NK-92 treated with Interleukin-12 subunit alpha and Interleukin-12 subunit beta, amount 100 ng/mL, for 24 hours (cell line): Measurements from ENCODE around the gene RNF166.
"Not testable (repeated sequence)": the region's sequence is repeated elsewhere in the genome, so short reads cannot be mapped to it uniquely, and the experiment has no call there.

ENCODE experiments used
- DNase-seq: peaks from one replicate; lab custom pipeline; 2025; lab: John Stamatoyannopoulos, UW

The RNF166 gene

GRCh38 chr16:88673716-88674379, 32.4 kb downstream of the RNF166 start:
- no peak for DNase-seq

DNA sequence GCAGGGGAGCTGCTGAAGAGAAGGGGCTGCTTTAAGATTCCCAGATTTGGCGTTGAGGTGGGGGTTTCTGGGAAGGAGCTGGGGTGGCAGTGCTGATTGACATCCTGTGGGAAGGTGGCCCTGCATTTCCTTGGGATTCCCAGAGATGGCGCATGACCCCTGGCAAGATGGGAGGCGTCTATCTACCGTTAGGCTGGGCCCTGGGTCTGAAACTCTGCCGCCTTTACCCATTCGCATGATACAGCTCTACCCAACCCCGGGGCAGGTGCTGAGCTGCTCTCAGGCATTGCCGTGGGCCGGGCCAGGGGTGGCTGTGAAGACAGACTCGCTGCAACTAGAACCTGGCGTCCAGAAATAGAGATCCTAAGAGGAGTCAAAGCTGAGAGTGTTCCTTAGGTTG, 33.4 kb downstream of the RNF166 start:
- DNase-seq = no peak

DNA sequence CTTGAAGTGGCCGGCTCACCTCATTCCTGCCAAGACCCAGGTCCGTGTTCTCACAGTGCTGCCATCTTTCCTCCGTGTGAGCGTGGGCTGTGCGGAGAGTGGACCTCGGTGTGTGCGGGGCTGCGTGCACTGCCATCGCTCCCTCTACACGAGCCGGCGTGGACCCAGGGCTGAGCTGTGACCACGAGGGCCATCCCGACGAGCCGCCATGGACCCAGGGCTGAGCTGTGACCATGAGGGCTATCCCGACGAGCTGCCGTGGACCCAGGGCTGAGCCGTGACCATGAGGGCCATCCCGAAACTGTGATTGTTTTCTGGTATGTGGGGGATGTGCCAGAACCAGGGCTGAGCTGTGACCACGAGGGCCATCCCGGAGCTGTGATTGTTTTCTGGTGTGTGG, 34.4 kb downstream of the RNF166 start:
- DNase-seq = no peak

GRCh38 chr16:88669980-88670379, 36.2 kb downstream of the RNF166 start:
- no peak for DNase-seq

DNA sequence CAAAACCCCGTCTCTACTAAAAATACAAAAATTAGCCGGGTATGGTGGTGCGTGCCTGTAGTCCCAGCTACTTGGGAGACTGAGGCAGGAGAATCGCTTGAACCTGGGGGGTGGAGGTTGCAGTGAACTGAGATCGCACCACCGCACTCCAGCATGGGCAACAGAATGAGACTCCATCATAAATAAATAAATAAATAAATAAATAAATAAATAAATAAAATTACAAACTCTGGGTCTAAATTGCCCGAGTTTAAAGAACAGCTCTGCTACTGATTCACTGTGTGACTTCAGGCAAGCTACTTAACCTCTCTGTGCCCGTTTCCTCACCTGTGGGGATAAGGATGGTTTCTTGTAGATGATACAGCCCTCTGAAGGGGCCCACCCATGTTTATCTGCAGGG, 36.7 kb downstream of the RNF166 start:
- not testable (repeated sequence) for DNase-seq

- DNase-seq = no peak
Observed at GRCh38 chr16:88667461-88667860, 38.7 kb downstream of the RNF166 start.

DNA sequence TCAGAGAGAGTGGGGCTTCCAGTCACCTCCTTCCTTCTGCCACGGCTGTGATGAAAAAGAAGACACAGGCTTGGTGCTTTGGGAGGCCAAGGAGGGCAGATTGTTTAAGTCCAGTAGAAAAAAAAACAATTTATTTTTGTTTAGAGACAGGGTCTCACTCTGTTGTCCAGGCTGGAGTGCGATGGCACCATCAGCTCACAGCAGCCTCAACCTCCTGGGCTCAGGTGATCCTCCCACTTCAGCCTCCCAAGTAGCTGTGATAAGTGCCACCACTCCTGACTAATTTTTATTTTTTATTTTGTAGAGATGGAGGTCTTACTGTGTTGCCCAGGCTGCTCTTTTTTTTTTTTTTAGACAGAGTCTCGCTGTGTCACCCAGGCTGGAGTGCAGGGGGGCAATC, 40.6 kb downstream of the RNF166 start:
- DNase-seq = no peak

DNA sequence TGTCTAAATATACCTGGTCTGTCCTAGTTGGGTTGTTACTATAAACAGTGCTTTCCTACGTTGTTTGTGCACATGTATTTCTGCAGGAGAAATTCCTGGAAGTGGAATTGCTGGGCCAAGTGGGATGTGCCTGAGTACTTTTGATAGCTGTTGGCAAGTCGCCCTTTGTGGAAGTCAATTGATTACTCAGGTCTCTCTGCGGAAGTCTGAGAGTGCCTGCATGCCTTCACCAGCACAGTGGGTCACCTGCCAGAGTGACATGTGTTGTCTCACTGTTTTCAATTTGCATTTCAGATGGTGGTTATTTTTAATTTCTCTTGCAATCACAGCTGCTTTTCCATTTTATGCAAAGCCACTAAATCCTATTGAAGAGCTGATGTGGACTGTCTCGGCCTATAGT, 41.1 kb downstream of the RNF166 start:
- no peak for DNase-seq

DNA sequence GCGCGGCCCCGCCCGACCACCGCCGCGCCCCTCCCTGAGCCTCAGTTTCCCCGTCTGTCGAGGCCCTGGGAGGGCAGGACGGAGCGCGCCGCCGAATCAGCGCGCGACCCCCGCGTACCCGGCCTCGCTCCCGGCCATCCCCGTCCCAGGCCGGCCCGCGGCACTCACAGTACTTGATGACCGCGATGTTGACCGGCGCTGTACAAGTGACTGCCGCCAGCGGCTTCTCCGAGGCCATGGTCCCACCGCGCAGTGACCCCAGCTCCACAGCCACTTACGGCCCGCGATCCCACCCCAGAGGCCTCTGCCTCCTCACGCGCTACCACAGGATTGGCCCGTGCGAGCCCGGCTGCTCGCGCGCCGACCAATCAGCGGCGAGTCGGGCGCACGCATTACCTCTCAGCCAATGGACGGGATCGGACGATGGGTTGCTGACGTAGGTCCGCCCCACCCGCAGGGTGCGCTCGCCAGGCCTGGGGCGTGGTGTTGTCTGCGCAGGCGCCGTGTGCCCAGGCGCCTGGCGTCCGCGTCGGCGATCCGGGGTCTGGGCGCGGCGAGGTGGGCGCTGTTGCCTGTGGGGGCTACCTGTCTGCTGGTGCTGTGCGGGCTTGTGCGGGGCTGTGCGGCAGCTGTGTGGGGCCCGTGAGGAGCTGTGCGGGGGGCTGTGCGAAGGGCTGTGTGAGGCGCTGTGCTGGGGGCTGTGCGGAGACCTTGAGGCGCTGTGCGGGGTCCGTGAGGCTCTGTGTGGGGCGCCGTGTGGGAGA, 43.2 kb downstream of the RNF166 start, which contains the start of gene MVD:
TSS of gene MVD (minus strand) at position 249 of the 764 bp plus-strand sequence. CDS start at position 238, 11 bp downstream.
- DNase-seq = peak; percentile 91

DNA sequence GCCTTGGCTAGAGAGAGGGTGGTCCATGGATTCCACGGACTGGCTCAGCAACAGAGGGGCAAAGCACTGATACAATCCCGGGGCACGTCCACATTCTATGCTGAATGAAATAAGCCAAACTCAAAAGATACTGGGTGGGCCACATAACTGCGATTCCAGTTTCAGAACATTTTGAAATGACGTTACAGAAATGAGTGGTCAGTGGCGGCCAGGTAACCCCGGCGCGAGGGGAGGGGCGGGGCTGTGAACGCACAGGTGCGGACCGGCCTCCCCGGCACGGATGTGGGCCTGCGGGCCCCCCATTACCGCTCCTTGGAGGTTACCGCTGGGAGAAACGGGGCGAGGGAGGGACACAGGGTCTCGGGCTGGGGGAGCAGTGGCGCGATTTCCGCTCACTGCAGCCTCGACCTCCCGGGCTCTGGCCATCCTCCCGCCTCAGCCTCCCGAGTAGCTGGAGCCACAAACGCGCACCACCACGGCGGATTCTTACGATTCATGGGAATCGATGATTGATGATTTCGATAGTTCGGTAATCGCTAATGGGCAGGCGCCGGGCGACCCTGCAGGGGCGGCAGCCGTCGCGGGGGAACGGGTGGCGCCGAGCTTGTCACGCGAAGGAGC, 43.9 kb downstream of the RNF166 start:
- DNase-seq = no peak

DNA sequence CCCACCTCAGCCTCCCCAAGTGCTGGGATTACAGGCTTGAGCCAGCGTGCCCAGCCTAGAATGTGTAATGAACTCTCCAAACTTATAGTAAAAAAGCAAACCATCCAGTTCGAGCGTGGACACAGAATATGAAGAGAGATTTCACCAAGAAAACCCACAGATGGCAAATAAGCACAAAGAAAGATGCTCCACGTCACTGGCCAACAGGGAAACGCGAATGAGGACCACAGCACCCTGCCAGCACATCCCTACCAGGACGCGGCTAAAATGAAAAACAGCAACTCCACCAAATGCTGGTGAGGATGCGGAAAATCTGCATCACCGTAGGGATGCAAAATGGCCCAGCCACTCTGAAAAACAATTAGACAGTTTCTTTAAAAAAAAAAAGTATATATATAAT, 44.7 kb downstream of the RNF166 start:
- no peak for DNase-seq

DNA sequence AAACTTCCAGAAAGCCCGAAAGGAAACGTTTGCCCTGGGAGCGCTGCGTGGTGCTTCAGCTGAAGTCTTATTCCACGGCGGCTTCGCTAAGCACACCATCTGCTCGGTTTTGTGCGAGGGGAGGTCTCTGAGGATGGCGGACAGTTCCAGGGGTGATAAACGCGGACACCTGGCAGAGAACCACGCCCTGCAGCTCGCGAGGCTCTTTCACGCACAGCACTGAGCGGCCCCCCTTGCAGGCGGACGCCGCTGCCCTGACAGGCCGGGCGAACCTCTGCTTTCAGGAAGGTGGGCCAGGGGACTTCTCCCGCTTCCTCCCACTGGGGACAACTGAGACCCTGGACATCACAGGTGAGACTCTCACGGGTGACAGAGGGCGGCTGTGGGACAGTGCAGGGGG, 47.0 kb downstream of the RNF166 start:
- DNase-seq = no peak

- no peak for DNase-seq
Observed at GRCh38 chr16:88658714-88659113, 47.5 kb downstream of the RNF166 start.

GRCh38 chr16:88657371-88657770, 48.8 kb downstream of the RNF166 start:
- DNase-seq = no peak

GRCh38 chr16:88656291-88656980, 49.8 kb downstream of the RNF166 start:
- no peak for DNase-seq

- no peak for DNase-seq
Observed at GRCh38 chr16:88655733-88656281, 50.4 kb downstream of the RNF166 start.

DNA sequence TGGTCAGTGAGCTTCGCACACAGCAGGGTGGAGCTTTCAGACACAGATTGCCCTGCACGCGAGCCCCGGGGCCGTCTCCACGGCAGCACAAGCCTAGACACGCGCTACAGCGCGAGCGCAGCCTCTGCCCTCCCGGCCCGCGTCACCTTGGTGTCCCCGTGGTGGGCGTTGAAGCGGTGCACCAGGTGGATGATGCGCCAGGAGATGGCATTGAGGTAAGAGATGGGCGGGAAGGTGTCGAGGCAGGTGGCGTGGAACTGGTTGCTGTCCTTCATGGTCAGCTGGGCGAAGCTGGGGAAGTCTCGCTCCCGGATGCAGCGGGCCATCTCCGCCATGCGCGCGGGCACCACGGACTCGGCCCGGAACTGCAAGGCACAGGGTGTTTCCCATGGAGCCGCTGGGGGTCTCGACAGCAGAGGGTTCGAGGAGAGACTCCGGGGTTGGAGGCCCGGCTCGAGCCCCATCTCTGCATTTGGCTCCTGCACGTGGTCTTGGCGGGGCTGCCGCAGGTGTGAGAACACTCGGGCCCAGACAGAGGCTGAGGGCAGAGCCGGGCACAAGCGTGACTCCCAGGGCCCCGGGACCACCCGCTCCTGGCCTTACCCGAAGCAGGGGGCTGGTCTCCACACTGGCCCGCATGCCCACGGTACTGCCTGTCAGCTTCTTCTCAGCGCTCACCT, 51.0 kb downstream of the RNF166 start:
- DNase-seq = no peak

DNA sequence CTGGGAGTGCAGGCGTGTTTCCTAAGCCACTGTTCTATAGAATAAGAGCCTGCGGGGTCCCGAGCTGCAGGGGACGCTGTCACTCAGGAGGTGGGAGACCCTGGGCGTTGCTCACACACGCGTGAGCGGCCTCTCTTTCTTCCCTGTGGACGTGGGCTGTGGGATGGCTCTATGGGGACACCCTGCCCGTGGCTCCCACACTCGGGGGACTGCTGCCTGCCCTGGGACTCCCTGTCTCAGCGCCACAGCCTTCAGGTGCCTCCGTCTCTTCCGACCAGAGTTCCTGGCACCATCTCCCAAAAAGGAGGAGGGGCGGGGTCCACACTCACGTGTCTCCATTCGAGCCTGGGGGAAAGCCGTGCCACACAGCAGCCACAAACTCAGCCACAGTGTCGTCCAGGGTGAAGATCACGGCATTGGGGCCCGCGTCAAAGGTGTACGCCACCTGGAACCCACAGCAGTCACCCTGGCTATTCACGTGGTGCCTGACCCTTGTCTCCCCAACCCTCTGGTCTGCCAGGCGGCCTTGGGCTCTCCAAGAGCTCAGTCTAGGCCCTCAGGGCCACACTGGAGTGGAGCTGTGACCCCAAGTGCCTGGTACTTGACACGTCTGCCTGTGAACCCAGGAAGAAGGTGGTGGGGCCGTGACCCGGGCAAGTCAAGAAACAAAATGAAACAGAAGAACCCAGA, 51.7 kb downstream of the RNF166 start:
- no peak for DNase-seq

GRCh38 chr16:88653596-88654362, 52.4 kb downstream of the RNF166 start:
- no peak for DNase-seq

- no peak for DNase-seq
Observed at GRCh38 chr16:88653101-88653500, 53.1 kb downstream of the RNF166 start.

GRCh38 chr16:88652762-88653063, 53.5 kb downstream of the RNF166 start:
- no peak for DNase-seq
